ENCODE data around the gene DOK7. TPM values are rescaled to one million over a fixed set of nuclear protein-coding genes. Genes with fewer than 3 reads are reported as not detected.

DOK7 gene
- total RNA-seq, 4 donors from 2014 or later = 0.53 to 5.7 (median 4.1) TPM; not detected in 1

- H3K36me3 ChIP-seq = no peaks in the 10 kb centered on the region
- no peak for DNase-seq
- H3K9me3 ChIP-seq = no peaks in the 10 kb centered on the region
- H3K27ac ChIP-seq = no peak overlapping the region
- H3K4me3 ChIP-seq = no peak overlapping the region
- no peak for TF ChIP-seq POLR2A (IDR thresholded peaks at IDR 0.05)
- TF ChIP-seq CTCF (IDR thresholded peaks at IDR 0.05) = no peak
- H3K27me3 ChIP-seq = peaks cover 0 to 7% of the 10 kb centered on the region in 2 donors
- H3K4me1 ChIP-seq = no peaks in the 10 kb centered on the region
Observed at GRCh38 chr4:3493720-3494461, 30.8 kb downstream of the DOK7 start.

- Histone ChIP-seq H3K4me1 (no peaks in the 10 kb centered on the region), H3K9me3 (no peaks in the 10 kb centered on the region), H3K27ac (no peak overlapping the region), H3K27me3 (peaks cover 0 to 7% of the 10 kb centered on the region in 2 donors), H3K36me3 (no peaks in the 10 kb centered on the region), H3K4me3 (no peak overlapping the region)
- no peak for TF ChIP-seq CTCF (IDR thresholded peaks at IDR 0.05)
- no peak for TF ChIP-seq POLR2A (IDR thresholded peaks at IDR 0.05)
- no peak for DNase-seq
Observed at GRCh38 chr4:3494462-3494871, 31.4 kb downstream of the DOK7 start.

- Histone ChIP-seq H3K36me3 (peaks cover 0 to 3% (median 0%) of the 10 kb centered on the region in 3 donors), H3K4me1 (no peaks in the 10 kb centered on the region), H3K27ac (no peak overlapping the region), H3K9me3 (no peaks in the 10 kb centered on the region), H3K27me3 (peaks cover 0 to 7% of the 10 kb centered on the region in 2 donors), H3K4me3 (no peak overlapping the region)
- no peak for TF ChIP-seq CTCF (IDR thresholded peaks at IDR 0.05)
- DNase-seq = no peak
Observed at GRCh38 chr4:3495204-3495975, 32.3 kb downstream of the DOK7 start.

GRCh38 chr4:3496021-3496420 lies 32.9 kb downstream of the DOK7 start:
- Histone ChIP-seq H3K36me3 (peaks cover 0 to 3% (median 0%) of the 10 kb centered on the region in 3 donors), H3K4me3 (no peak overlapping the region), H3K4me1 (no peaks in the 10 kb centered on the region), H3K27ac (no peak overlapping the region), H3K9me3 (no peaks in the 10 kb centered on the region), H3K27me3 (peaks cover 0 to 7% of the 10 kb centered on the region in 2 donors)
- no peak for DNase-seq
- TF ChIP-seq POLR2A (IDR thresholded peaks at IDR 0.05) (no peak), CTCF (IDR thresholded peaks at IDR 0.05) (no peak)

- Histone ChIP-seq H3K36me3 (peaks cover 0 to 9% (median 0%) of the 10 kb centered on the region in 3 donors), H3K4me3 (no peak overlapping the region), H3K27ac (no peak overlapping the region), H3K9me3 (no peaks in the 10 kb centered on the region), H3K4me1 (no peaks in the 10 kb centered on the region), H3K27me3 (peaks cover 0 to under 1% of the 10 kb centered on the region in 2 donors)
- DNase-seq = no peak
- TF ChIP-seq CTCF (IDR thresholded peaks at IDR 0.05) = no peak
- TF ChIP-seq POLR2A (IDR thresholded peaks at IDR 0.05) = no peak
Observed at GRCh38 chr4:3497095-3497494, 34.0 kb downstream of the DOK7 start.

Measured in Peyer's patch (tissue), 4 donors.